Stimulated activated CD4-positive, alpha-beta T cell treated with anti-CD3 and anti-CD28 coated beads, Interleukin-1b, Interleukin-23, amount 100 ng/mL, for 4 hours (primary cell): Measurements from ENCODE around the gene AFM.

Experiments
- DNase-seq, 2 donors: peaks; one replicate each; pipeline ENCODE4 v3.0.0-alpha.2; 2020; ENCODE audit warnings: low read depth in 2 of 2

Gene AFM

DNA sequence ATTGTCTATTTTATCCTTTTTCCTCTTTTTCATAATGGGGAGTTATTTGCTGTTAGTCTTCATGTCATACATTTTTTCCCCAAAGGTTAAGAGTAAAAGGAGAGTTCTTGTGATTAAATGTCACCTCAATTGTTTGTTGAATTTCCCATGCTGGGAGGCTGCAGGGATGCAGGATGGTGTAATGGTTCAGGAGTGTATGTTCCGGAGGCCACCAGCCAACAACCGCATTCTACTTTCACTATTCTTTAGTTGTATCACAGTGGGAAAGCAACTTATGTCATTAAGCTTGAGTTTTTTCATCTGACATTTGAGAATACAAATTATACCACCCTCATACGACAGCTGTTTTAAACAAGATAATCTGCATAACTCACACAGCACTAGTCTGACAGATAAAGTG is 30.1 kb upstream of the AFM start:
- DNase-seq: no peak

DNA sequence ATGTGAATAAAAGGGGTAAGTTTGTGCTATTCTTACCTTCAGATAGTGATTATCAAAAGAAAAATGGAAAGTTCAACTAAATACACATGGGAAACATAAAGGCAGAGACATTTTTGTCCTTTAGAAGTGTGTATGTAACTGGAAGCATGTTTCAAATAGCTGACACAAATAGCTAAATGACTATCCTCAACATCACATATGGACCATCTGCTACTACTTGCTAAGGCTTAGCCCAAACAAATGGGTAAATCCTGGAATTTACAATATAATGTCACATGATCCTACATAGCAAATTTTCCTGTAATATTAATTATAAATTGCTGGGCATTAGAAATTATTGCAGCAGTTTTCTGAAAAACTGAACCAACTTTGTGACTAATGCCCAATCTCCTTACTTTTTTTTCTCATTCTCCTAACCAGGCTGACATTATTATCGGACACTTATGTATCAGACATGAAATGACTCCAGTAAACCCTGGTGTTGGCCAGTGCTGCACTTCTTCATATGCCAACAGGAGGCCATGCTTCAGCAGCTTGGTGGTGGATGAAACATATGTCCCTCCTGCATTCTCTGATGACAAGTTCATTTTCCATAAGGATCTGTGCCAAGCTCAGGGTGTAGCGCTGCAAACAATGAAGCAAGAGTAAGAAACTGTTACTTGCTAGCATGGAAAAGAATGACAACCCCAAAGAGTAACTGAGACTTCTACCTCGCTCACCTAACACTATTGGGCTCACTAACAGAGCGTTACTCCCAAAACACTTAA is 29.4 kb upstream of the AFM start:
- no peak for DNase-seq

DNA sequence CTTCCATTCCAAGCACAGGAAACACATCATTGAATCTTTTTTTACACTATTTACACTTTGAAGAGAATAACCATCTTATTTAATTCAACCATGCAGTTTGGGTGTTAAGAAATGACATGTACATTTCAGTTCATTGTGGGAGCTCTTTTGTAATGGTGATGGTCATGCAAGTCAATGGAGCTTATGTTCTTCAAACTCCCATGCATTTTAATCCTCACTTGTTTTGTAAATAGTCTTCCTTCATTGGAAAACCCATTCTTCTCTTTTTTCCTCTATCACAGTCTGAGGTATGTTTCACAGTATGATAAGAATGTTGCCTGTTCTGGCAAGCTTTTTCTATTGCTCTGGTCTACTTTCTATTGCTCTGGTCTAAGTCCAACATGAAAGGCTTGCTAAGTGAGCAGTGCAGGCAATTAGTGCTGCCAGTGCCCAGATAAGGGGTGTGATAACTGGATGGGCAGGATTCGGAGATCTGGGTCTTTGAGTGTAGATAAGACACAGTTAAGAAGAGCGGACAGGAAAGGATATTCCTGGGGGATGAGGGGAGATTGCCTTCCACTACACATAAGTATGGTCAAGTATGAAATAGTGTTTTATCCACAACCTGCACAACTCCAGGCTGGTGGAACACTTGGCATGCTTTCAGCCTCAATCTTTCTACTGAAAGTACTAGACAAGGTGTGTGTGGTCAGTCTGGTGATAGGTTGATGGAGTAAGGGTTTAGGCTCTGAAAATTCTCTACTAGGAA is 28.4 kb upstream of the AFM start:
- DNase-seq: no peak

DNA sequence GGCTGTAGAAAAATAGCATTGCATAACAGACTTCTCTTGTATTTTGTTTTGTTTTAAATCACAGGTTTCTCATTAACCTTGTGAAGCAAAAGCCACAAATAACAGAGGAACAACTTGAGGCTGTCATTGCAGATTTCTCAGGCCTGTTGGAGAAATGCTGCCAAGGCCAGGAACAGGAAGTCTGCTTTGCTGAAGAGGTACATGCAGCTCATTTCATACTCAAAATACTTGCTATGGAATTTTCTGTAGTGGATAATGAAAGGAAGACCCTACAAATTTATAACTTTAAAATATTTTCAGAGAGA is 27.9 kb upstream of the AFM start:
- DNase-seq: no peak

DNA sequence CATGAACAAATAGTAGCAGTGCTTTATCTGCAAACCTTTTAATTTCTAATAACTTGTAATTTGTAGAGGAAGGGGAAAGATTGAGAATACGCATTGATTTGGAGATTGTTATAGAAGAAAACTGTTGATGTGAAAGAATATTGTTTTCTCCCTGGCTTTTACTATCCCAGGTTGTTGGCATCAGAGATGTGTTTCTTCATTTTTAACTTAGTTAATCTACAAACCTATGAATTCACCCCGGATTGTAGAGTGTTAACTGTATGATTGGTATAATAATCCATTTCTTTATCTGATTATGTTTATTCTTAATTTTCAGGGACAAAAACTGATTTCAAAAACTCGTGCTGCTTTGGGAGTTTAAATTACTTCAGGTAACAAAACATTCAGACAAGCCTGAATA is 26.6 kb upstream of the AFM start:
- no peak for DNase-seq

DNA sequence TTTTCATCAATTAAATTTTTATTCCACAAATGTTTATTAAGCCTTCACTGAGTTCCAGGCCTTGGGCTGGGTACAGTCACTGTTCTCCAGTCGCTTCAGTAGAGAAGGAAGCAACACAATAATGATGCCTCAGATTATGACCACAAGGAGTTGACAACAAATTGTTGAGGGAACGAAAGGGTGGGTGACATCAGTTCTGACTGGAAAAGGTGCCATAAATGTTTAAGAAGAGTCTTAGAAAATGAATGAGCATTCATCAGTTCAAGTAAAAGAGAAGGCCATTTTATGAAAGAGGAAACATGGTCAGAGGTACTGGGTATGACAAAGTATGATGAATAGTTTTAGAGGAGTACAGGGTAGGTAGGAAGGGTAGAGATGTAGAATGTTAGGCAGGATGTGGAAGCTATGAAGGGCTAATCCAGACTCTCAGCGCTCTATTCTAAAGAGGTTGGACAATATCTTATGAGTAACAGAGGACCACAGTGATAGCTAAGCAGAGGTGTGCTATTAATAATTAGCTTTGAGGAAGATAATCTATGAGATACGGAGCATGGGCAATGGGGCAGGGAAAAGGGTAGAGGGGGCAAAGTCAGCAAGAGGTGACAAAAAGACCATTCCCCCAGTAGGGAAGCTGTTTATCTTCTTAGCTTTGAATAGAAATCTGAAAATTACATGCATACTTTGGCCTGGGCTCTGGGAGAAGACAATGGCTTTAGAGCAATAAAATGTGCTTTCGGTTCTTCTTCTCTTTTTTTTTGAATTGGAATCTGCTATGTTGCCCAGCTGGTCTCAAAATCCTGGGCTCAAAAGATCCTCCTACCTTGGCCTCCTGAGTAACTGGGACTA is 25.1 kb upstream of the AFM start:
- DNase-seq: no peak

DNA sequence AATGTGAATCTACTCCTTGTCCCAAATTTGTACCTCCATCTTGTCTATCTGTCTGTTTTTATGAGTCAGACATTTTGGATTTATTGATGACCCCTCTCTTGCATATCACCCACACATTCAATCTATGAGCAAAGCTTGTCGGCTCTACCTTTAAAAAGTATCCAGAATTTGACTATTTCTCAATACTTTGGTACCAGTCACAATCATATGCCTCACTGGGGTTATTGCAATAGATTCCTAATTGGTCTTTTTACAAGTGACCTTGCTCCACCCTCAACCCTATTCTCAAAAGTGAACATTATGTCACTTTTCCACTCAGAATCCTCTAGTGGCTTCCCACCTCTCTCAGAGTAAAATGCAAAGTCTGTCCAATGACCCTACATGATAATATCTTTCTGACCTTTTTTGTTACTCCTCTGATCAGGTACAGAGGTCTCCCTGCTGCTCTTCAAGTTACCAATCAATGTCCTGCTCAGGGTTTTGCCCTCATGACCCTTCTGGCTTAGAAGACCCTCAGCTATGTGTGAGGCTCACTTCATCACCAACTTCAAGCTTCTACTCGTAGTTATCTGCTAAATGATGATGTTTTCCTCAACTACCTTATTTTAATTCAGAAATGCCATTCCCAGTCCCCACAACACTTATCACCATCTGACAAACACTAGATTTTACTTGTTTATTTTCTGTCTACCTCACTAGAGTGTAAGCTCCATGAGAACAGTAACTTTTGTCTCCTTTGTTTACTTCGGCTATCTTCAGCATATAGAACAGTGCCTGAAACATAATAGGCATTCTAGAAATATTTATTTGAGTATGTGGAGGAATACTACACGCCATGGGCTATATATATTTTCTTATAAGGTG is 23.1 kb upstream of the AFM start:
- DNase-seq: no peak

DNA sequence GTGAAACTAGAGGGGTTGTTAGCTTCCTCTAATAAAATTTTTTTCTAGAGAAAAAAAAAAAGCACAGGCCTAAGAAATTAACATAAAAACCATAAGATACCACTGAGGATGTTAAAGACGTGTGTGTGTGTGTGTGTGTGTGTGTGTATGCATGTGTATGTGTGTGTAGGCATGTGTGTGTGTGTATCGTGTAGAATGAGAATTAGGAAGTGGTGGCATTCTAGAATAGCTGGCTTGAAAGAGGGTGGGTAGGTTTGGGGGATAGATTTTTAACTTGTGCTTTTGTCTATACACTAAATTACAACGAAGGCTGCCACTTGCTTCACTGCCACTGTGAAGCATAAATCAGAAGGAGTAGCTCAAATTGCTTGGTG is 22.5 kb upstream of the AFM start:
- DNase-seq: no peak

DNA sequence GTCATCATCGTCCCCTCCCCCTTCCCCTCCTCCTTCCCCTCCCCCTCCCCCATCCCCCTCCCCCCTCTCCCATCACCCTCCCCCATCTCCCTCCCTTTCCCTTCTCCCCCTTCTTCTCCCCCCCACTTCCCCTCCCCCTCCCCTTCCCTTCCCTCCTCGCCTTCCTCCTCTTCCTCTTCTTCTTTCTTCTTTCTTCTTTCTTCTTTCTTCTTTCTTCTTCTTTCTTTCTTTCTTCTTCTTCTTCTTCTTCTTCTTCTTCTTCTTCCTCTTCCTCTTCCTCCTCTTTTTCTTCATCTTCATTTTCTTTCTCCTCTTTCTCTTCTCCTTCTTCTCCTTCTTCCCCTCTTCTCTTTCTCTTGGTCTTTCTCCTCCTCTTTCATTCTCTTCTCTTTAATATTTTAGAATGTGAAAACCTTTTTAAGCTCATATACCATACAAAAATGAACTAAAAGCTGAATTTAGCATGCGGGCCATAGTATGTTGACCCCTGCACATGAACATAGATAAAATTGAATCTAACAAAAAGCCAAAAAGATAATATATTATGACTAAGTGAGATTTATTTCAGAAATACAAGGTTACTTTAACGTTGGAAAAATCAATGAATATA is 20.5 kb upstream of the AFM start:
- no peak for DNase-seq

DNA sequence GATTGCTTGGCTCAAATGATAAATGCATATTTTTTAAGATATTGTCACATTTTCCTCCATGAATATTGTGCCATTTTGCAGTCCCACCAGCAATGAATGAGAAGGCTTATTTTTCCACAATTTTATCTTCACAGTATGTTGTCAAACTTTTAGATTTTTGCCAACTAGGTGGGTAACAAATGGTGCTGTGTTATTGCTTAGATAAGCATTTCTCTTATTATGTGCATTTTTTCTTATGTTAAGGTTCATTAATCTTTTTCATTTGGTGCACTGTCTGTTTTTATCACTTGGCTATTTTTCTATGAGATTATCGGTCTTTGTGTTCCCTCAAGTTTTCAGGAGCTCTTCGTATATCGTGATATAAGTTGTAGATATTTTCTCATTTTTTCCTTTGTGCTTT is 13.4 kb upstream of the AFM start:
- DNase-seq: no peak

DNA sequence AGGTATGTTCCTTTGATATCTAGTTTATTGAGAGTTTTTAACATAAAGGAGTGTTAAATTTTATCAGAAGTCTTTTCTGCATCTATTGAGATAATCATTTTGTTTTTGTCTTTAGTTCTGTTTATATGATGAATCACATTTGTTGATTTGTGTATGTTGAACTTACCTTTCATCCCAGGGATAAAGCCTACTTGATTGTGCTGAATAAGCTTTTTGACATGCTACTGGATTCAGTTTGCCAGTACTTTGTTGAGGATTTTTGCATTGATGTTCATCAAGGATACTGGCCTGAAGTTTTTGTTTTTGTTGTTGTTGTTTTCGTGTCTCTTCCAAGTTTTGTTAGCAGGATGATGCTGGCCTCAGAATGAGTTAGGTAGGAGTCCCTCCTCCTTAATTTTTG is 10.8 kb upstream of the AFM start:
- DNase-seq: no peak

DNA sequence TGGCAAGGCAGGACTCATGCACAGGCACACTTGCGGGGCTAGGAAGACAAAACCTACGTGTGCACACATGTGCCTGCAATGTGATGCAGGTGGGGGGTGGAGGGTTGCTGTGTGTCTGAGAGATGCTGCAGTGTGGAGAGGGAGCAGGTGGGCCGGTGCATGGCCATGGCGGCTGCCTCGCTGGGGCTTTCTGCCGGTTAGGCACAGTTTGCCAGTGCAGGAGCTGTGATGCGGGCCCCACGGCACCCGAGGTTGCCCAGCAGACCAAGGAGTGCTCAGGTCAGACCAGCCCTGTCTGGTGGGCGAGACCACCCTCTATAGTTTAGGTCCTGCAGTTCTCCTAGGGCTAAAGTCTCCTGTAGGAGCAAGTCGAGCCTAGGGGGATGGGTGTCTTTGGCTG is 4.4 kb upstream of the AFM start:
- DNase-seq: no peak

DNA sequence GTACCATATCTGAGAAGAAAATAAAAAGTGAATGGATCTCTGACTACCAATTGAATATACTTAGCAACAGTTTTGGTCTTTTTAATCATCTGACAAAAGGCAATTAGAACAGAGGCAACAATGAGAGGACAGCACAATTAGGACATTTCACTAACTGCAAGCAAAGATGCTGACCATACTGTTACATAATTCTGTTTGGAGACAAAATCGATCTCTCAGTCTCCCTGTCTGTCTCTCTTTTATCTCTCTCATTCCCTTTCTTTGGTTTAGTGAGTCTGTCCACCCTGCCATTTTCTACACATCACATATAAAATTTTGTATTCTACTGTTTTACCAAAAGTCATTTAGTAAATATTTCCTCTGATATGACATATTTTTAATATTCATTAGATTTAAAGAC is 2.2 kb upstream of the AFM start:
- DNase-seq: no peak

DNA sequence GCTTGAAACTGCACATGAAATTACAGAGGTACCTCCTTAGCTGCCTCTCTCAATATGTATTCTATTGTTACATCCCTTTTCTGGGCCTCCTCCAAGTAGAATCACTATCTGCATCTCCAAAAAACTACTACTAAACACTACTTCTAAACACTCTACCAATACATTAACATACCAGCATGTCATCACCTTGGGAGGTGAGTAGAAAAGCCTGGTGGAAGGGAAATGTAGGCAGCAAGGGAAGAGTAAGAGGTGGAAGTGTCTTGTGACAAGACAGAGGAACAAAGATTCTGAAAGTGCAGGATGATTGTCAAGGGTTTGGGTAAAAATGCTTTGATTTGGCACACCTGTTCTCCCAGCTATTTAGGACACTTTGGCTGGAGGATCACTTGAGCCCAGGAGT is 3.5 kb downstream of the AFM start:
- no peak for DNase-seq

DNA sequence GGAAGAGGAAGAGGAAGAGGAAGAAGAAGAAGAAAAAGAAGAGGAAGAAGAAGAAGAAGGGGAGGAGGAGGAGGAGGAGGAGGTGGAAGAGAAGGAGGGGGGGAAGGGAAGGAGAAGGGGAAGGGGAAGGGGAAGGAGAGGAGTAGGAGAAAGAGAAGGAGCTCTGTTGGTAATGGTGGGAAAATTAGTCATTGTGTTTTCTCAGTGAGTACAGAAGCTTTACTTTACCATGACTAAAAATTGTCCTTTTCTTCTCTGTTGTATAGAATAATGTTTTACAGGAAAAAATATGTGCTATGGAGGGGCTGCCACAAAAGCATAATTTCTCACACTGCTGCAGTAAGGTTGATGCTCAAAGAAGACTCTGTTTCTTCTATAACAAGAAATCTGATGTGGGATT is 4.1 kb downstream of the AFM start:
- DNase-seq: no peak

DNA sequence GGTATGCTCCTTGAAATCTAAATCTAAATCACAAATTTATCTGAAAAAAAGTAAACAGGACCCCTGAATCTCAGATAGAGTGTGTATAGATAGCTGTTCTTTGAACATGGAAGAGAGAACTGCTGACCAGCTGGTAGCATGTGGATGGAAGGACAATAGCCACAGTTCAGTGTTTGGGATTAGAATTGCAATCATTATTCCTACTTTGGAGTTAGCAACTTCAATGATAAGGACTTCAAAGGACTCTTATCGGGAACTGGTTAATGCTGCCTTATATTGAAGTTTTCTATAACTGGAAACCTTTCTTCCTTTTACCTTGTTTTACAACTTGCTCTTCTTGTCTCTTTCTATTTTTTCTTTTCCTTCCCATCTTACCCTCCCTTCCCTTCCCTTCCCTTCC is 5.0 kb downstream of the AFM start:
- DNase-seq: no peak

DNA sequence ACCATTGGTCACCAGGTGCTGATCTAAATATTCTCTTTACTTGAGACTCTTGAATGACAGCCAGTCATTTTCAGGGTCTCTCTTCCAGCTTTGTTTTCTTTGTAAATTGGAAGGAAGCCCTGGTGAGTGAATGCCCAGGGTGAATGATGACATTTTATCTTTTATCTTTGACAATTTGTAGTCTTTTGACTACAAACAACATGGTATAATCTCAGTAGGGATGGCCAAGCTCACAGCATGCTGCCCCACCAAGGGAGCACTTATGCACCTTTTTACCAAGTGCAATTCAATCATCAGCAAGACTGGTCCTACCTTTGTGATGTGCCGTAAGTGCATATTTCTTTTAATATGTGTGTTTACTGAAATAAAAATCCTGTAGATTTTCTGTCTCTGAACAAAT is 5.7 kb downstream of the AFM start:
- DNase-seq: no peak

DNA sequence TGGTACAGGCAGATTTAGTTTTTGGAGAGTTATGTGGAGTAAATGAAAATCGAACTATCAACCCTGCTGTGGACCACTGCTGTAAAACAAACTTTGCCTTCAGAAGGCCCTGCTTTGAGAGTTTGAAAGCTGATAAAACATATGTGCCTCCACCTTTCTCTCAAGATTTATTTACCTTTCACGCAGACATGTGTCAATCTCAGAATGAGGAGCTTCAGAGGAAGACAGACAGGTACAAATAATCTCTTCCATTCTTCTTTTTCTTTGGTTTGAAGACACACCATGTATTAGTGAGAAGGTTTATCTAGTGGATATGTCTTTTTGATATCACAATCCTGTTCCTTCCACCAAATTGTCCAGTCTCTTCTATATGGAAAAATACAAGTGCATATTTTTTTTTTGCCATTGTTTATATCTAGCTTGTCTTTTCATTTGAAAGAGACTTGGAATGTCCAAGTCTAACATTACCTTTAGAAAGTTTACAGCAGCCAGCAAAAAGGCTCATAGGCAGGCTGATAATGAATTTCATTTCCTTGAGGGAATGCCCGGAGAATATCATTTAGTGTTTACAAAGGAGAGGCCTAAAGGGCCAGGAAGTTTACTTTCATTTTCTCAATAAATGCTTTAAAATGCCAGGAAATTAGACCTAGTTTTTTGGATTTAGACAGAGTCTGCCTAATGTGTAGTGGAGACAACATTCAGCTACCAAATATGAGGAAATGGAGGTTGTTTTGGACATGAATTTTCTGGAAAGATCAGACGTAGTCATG is 18.6 kb downstream of the AFM start:
- no peak for DNase-seq

DNA sequence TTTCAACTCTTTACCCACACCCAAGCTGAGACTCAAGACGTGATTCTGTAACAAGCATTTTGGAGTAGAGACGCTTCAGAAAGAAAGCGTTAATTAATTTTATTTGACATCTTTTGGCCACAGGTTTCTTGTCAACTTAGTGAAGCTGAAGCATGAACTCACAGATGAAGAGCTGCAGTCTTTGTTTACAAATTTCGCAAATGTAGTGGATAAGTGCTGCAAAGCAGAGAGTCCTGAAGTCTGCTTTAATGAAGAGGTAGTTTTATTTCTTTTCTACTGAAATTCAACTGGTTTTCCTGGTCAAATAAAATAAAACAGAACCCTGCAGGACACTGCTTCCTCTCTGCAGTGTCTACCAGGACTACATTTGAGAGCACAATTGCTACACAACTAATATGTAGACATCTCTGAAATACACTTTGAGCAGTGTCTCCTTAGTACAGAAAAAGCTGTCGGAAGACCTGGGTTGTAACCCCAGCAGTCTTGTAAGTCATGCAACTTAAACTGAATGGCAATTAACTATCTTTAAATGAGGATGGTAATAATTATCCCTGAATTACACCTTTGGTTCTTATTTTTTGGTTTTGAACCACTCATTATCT is 20.2 kb downstream of the AFM start:
- DNase-seq: no peak

DNA sequence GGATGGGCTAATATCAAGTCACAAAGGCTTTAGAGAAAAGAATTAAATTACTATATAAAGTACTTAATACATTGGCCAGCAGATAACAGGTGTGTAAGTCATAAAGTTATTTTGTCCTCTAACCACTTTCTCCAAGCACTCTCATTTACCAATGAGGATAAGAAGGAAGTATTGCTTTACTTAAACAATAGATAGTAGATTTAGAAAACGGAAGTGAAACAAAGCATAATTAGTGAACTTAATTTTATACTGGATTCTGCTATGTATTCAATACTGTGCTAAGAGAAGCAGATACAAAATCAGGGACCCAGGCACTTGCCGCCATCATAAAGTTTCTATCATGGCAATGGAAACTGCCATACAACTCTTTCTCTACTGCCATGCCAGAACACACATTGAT is 24.0 kb downstream of the AFM start:
- no peak for DNase-seq
